Tibial nerve (tissue), 4 donors: ENCODE measurements around the gene FNDC3B.

Source experiments
- EP300 ChIP-seq, 2 donors: sonication (generic); formaldehyde crosslinking; IDR thresholded peaks; one replicate each; pipeline ENCODE4 v1.6.1; 2017; ENCODE audit warnings: antibody characterized with exemption in 2 of 2, mild to moderate bottlenecking in 1 of 2
- TF ChIP-seq, protein P1 (sequence below), 5 experiments: fragments of 200-600 bp in 3 of 5; fragments of 450-650 bp in 2 of 5; sonication (generic) in 3 of 5; IDR thresholded peaks; one replicate each; pipeline ENCODE4 v1.5.1; 2016 to 2019; ENCODE audit warnings: antibody characterized with exemption in 5 of 5, mild to moderate bottlenecking in 3 of 5, moderate library complexity in 2 of 5

DNA sequence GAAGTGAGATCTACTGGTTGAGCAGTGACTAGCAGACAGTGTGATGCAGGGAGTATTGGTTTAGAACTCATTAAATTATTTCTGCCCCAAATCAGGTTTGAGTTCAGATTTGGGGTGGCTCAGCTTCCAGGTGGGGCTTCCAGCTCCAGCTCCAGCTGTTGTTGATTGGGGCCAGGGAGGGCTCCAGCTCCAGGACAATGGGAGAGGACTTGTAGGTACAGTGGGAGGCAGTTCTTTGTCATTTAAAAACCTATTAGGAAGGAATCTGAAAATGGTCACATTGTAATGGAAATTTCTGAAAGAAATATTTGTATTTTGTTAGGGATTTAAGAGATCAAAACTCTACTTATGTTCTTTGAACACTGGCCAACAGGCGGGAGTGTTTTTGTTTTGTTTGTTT is 97.0 kb downstream of the FNDC3B start:
- TF ChIP-seq, protein P1, sequence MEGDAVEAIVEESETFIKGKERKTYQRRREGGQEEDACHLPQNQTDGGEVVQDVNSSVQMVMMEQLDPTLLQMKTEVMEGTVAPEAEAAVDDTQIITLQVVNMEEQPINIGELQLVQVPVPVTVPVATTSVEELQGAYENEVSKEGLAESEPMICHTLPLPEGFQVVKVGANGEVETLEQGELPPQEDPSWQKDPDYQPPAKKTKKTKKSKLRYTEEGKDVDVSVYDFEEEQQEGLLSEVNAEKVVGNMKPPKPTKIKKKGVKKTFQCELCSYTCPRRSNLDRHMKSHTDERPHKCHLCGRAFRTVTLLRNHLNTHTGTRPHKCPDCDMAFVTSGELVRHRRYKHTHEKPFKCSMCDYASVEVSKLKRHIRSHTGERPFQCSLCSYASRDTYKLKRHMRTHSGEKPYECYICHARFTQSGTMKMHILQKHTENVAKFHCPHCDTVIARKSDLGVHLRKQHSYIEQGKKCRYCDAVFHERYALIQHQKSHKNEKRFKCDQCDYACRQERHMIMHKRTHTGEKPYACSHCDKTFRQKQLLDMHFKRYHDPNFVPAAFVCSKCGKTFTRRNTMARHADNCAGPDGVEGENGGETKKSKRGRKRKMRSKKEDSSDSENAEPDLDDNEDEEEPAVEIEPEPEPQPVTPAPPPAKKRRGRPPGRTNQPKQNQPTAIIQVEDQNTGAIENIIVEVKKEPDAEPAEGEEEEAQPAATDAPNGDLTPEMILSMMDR (IDR thresholded peaks at IDR 0.05), result no peak
- TF ChIP-seq EP300 (IDR thresholded peaks at IDR 0.05), result no peak
